Transverse colon (tissue), 4 donors: Measurements from ENCODE around the gene CLCNKA. TPM values are rescaled to one million over a fixed set of nuclear protein-coding genes. Genes with fewer than 3 reads are reported as not detected.

ENCODE experiments used
- DNase-seq: peaks from one replicate; pipeline ENCODE4 v3.0.0-alpha.2; 2019
- H3K27ac ChIP-seq, 4 donors: fragments of 200-600 bp; sonication (generic); 2 replicates each; pipeline ENCODE4 v1.5.1; 2016 to 2018; ENCODE audit warnings: inconsistent platforms in 4 of 4
- H3K27me3 ChIP-seq: fragments of 200-600 bp; sonication (generic); 2 replicates; pipeline ENCODE4 v1.5.1; 2017; ENCODE audit warnings: inconsistent platforms
- H3K36me3 ChIP-seq, 4 donors: fragments of 200-600 bp; sonication (generic); 2 replicates each; pipeline ENCODE4 v1.5.1; 2017 to 2019; ENCODE audit warnings: inconsistent platforms in 4 of 4
- H3K4me1 ChIP-seq, 4 donors: fragments of 200-600 bp; sonication (generic); 2 replicates each; pipeline ENCODE4 v1.5.1; 2017 to 2020; ENCODE audit warnings: inconsistent platforms in 4 of 4
- H3K4me3 ChIP-seq, 4 donors: fragments of 200-600 bp; sonication (generic); 1 replicate in 1 of 4; 2 replicates in 3 of 4; pipeline versions ENCODE4 v1.5.1 to v1.6.1; 2017 to 2019; ENCODE audit warnings: inconsistent platforms in 4 of 4
- H3K9me3 ChIP-seq, 2 donors: fragments of 200-600 bp; sonication (generic); 2 replicates each; pipeline ENCODE4 v1.5.1; 2017 to 2019; ENCODE audit warnings: inconsistent platforms in 2 of 2
- CTCF ChIP-seq, 5 experiments: fragments of 200-600 bp in 3 of 5; fragments of 450-650 bp in 2 of 5; sonication (generic) in 3 of 5; IDR thresholded peaks; 1 replicate in 2 of 5; 2 replicates in 3 of 5; pipeline ENCODE4 v1.5.1; 2016 to 2017; ENCODE audit warnings: antibody characterized with exemption in 5 of 5, inconsistent platforms in 3 of 5, mild to moderate bottlenecking in 2 of 5, moderate library complexity in 1 of 5
- EP300 ChIP-seq: sonication (generic); formaldehyde crosslinking; IDR thresholded peaks from one replicate; pipeline ENCODE4 v1.6.1; 2017; ENCODE audit warnings: antibody characterized with exemption, low read depth
- POLR2A ChIP-seq: fragments of 450-650 bp; IDR thresholded peaks from one replicate; pipeline ENCODE4 v1.6.1; 2016; ENCODE audit warnings: antibody characterized with exemption, mild to moderate bottlenecking, moderate library complexity
- POLR2AphosphoS5 ChIP-seq, 3 donors: sonication (generic); formaldehyde crosslinking; IDR thresholded peaks; one replicate each; pipeline ENCODE4 v1.6.1; 2016; ENCODE audit warnings: antibody characterized with exemption in 3 of 3
- WGBS, 2 donors: methylation state at CpG; one replicate each; pipeline ENCODE4 v1.1.5; 2018; ENCODE audit warnings: low coverage in 1 of 2; 5-methylcytosine and 5-hydroxymethylcytosine counted together
- in situ Hi-C, 4 donors: fragments of 200-750 bp; cut with MboI; loops; one replicate each; pipeline versions ENCODE4 v1.15.0 to v1.15.1; 2017; ENCODE audit warnings: low sequenced_read_pairs in 3 of 4, low pct_ligation_motif_present in 1 of 4, low pct_unique_long_range_greater_than_20kb in 1 of 4
- intact Hi-C: fragments of 100-400 bp; cut with DNase I; formaldehyde crosslinking; loops from one replicate; pipeline ENCODE4 v1.15.1; 2023; ENCODE audit warnings: low total_unique reads
- total RNA-seq, 4 donors: library from RNA; depleted of rRNA; stranded (reverse); fragments of >200 nt; gene quantifications; one replicate each; pipeline ENCODE4 v1.1.0, GENCODE V29; 2016

Gene CLCNKA
- total RNA-seq, 4 donors from 2014 or later, result 0.68 to 21.7 (median 0.79) TPM; not detected in 1

GRCh38 chr1:16067933-16068332, 46.1 kb downstream of the CLCNKA start:
- no peak overlapping the region for H3K27ac ChIP-seq
- in situ Hi-C loops (no loop called here), intact Hi-C loops (no loop called here)
- no peaks in the 10 kb centered on the region for H3K9me3 ChIP-seq
- no peak for DNase-seq
- H3K27me3 ChIP-seq, result peaks cover 3% of the 10 kb centered on the region
- 82% methylated on average over 9 of the region's 13 CpGs; no CpG with 5 or more reads in 1 of the 2 donors for WGBS, 2 donors
- no peaks in the 10 kb centered on the region for H3K36me3 ChIP-seq
- TF ChIP-seq CTCF (IDR thresholded peaks at IDR 0.05) (no peak), POLR2AphosphoS5 (IDR thresholded peaks at IDR 0.05) (no peak), POLR2A (no peak), EP300 (no peak)
- peaks cover under 1 to 5% (median 2%) of the 10 kb centered on the region in 4 donors for H3K4me1 ChIP-seq
- H3K4me3 ChIP-seq, result no peak overlapping the region

- Histone ChIP-seq H3K36me3 (no peaks in the 10 kb centered on the region), H3K9me3 (no peaks in the 10 kb centered on the region), H3K27ac (no peak overlapping the region), H3K4me1 (peaks cover 3 to 9% (median 6%) of the 10 kb centered on the region in 4 donors), H3K4me3 (no peak overlapping the region), H3K27me3 (peaks cover 7% of the 10 kb centered on the region)
- in situ Hi-C loops, result no loop called here
- WGBS, 2 donors, result 68% methylated on average over 10 of the region's 11 CpGs; no CpG with 5 or more reads in 1 of the 2 donors
- intact Hi-C loops, result no loop called here
- TF ChIP-seq EP300 (no peak), CTCF (IDR thresholded peaks at IDR 0.05) (no peak), POLR2AphosphoS5 (IDR thresholded peaks at IDR 0.05) (no peak), POLR2A (no peak)
- DNase-seq, result no peak
Measured at GRCh38 chr1:16068356-16069270, 46.8 kb downstream of the CLCNKA start.

- in situ Hi-C loops, result no loop called here
Measured at GRCh38 chr1:16070640-16071355, 49.0 kb downstream of the CLCNKA start.

More at GRCh38 chr1:16070640-16071355, 49.0 kb downstream of the CLCNKA start:
- no peak overlapping the region for H3K27ac ChIP-seq
- TF ChIP-seq EP300 (no peak), POLR2AphosphoS5 (IDR thresholded peaks at IDR 0.05) (no peak), CTCF (IDR thresholded peaks at IDR 0.05) (no peak), POLR2A (no peak)
- no peak overlapping the region for H3K4me3 ChIP-seq
- DNase-seq, result no peak
- 80 to 91% methylated on average over 1 to 9 of the region's 9 CpGs for WGBS, 2 donors
- H3K27me3 ChIP-seq, result peaks cover 11% of the 10 kb centered on the region
- H3K36me3 ChIP-seq, result no peaks in the 10 kb centered on the region
- H3K4me1 ChIP-seq, result peaks cover 3 to 14% (median 10%) of the 10 kb centered on the region in 4 donors
- H3K9me3 ChIP-seq, result no peaks in the 10 kb centered on the region
- intact Hi-C loops, result loop anchor here (10.0 kb wide), 1 partner anchor 294 kb away; the partner anchor contains the start of gene SZRD1
